Parathyroid adenoma (tissue), 2 donors: Measurements from ENCODE around the gene GNRHR.

Experiments
- H2AFZ ChIP-seq: fragments of 300-600 bp; sonication (generic); one replicate; pipeline ENCODE4 v1.7.0; 2017; ENCODE audit warnings: antibody characterized with exemption, mild to moderate bottlenecking
- H3K27ac ChIP-seq: fragments of 300-600 bp; sonication (generic); one replicate; pipeline ENCODE4 v1.7.0; 2017
- H3K27me3 ChIP-seq: fragments of 300-600 bp; sonication (generic); one replicate; pipeline ENCODE4 v1.7.0; 2017; ENCODE audit warnings: low read length; ENCODE audit not compliant: control insufficient read depth, insufficient read depth
- H3K36me3 ChIP-seq: fragments of 300-600 bp; sonication (generic); one replicate; pipeline ENCODE4 v1.7.0; 2017; ENCODE audit warnings: low read length; ENCODE audit not compliant: control insufficient read depth, insufficient read depth
- H3K4me1 ChIP-seq: fragments of 300-600 bp; sonication (generic); one replicate; pipeline ENCODE4 v1.7.0; 2017; ENCODE audit warnings: control low read depth
- H3K4me2 ChIP-seq: fragments of 300-600 bp; sonication (generic); one replicate; pipeline ENCODE4 v1.7.0; 2017; ENCODE audit warnings: low read length
- H3K4me3 ChIP-seq: fragments of 300-600 bp; sonication (generic); one replicate; pipeline ENCODE4 v1.7.0; 2017; ENCODE audit warnings: low read depth, low read length
- H3K79me2 ChIP-seq: fragments of 300-600 bp; sonication (generic); one replicate; pipeline ENCODE4 v1.7.0; 2017; ENCODE audit warnings: control low read depth
- H3K9ac ChIP-seq: fragments of 300-600 bp; sonication (generic); one replicate; pipeline ENCODE4 v1.7.0; 2017; ENCODE audit warnings: mild to moderate bottlenecking
- H3K9me3 ChIP-seq: fragments of 300-600 bp; sonication (generic); one replicate; pipeline ENCODE4 v1.7.0; 2017; ENCODE audit warnings: low read length; ENCODE audit not compliant: control insufficient read depth
- TF ChIP-seq, protein P1 (sequence below): fragments of 300-600 bp; sonication (generic); IDR thresholded peaks from one replicate; pipeline ENCODE4 v1.7.0; 2017; ENCODE audit warnings: antibody characterized with exemption, mild to moderate bottlenecking
- donor health status: primary hyperparathyroidism.

The GNRHR gene

DNA sequence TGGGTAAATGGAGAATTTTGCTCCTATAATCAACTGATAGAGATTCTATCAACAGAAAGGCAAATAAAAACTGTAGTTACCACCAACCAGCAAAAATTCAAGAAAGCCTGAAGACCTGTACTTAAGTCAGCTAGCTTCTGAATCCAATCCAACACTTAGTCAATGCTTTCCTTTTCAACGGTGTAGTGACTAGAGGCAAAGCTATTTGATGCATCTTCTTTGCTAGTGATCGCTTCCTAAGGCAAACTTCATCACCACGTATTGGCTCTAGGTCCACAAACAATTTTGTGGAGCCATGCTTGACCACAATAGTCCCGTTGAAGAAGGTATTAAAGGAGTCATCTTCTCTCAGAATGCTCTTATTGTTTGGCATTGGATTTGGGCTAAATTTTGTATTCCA lies 28.2 kb downstream of the GNRHR start:
- Histone ChIP-seq H3K36me3 (no peaks in the 10 kb centered on the region), H3K9me3 (no peaks in the 10 kb centered on the region), H3K79me2 (no peaks in the 10 kb centered on the region), H3K4me3 (no peak overlapping the region), H3K9ac (no peak overlapping the region), H2AFZ (no peak overlapping the region), H3K4me1 (no peaks in the 10 kb centered on the region), H3K27ac (no peak overlapping the region), H3K27me3 (no peaks in the 10 kb centered on the region), H3K4me2 (no peak overlapping the region)
- TF ChIP-seq, protein P1, sequence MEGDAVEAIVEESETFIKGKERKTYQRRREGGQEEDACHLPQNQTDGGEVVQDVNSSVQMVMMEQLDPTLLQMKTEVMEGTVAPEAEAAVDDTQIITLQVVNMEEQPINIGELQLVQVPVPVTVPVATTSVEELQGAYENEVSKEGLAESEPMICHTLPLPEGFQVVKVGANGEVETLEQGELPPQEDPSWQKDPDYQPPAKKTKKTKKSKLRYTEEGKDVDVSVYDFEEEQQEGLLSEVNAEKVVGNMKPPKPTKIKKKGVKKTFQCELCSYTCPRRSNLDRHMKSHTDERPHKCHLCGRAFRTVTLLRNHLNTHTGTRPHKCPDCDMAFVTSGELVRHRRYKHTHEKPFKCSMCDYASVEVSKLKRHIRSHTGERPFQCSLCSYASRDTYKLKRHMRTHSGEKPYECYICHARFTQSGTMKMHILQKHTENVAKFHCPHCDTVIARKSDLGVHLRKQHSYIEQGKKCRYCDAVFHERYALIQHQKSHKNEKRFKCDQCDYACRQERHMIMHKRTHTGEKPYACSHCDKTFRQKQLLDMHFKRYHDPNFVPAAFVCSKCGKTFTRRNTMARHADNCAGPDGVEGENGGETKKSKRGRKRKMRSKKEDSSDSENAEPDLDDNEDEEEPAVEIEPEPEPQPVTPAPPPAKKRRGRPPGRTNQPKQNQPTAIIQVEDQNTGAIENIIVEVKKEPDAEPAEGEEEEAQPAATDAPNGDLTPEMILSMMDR: no peak

DNA sequence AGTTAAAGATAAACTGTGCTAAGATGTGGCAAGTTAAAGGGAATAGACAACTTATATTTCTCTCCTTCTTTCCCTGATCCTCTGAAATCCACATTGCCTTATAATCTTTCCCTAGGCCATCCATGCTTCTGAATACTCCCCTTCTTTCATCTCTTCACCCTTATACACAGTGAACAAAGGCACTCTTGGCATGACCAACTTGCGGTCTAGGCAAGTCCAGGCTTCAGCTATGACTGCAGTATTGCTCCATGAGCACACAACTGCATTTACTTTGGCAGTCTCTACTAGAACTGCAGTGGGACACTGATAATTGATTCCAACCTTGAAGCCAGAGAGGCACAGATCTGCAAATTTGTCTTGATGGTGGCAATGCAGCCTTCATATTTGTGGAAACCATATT lies 29.1 kb downstream of the GNRHR start:
- no peak overlapping the region for H3K4me3 ChIP-seq
- H3K27me3 ChIP-seq: no peaks in the 10 kb centered on the region
- no peak overlapping the region for H3K4me2 ChIP-seq
- H3K27ac ChIP-seq: no peak overlapping the region
- no peaks in the 10 kb centered on the region for H3K4me1 ChIP-seq
- no peak overlapping the region for H3K9ac ChIP-seq
- H3K79me2 ChIP-seq: no peaks in the 10 kb centered on the region
- TF ChIP-seq, protein P1: no peak
- H3K36me3 ChIP-seq: no peaks in the 10 kb centered on the region
- H2AFZ ChIP-seq: no peak overlapping the region
- H3K9me3 ChIP-seq: no peaks in the 10 kb centered on the region

DNA sequence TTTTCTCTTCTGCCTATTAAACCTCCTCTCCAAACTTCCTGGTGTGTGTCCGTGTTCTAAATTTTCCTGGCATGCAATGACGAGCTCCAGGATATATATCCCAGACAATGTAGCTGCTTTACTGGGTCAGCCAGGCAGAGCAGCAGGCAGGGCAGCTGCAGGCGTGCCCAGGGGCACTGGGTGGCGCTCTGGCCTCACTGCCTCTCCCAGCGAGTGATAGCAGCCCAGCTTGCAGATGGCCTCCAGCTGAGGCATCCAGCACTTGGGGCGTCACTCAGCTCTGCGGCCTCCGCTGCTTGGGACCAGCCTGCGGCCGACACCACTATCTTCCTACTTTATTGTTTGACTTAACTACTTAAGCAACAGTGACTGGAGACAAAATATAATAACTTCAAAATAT lies 30.2 kb downstream of the GNRHR start:
- Histone ChIP-seq H3K9ac (no peak overlapping the region), H3K27ac (no peak overlapping the region), H3K4me2 (no peak overlapping the region), H3K79me2 (no peaks in the 10 kb centered on the region), H3K27me3 (no peaks in the 10 kb centered on the region), H2AFZ (no peak overlapping the region), H3K36me3 (no peaks in the 10 kb centered on the region), H3K4me3 (no peak overlapping the region), H3K9me3 (no peaks in the 10 kb centered on the region), H3K4me1 (no peaks in the 10 kb centered on the region)
- TF ChIP-seq, protein P1: no peak

DNA sequence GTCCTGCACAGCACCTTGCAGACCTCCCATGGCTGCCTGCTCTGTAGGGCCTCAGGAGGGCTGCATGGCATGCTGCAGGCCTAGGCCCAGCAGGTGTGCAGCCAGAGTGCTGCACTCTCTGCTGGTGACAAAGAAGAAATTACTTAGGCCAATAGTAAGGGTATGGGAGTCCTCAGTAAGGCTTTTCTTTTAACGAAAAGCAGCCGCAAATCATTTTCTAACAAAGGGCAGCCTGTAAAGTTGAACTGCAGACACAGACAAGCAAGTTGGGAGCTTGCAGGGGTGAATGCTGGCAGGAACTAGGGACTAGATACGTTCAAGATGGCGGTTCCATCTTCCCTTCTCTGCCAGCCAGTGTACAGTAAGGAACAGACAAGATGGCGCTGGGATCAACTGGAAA lies 30.8 kb downstream of the GNRHR start:
- H2AFZ ChIP-seq: no peak overlapping the region
- no peak overlapping the region for H3K4me2 ChIP-seq
- H3K9me3 ChIP-seq: no peaks in the 10 kb centered on the region
- H3K4me1 ChIP-seq: no peaks in the 10 kb centered on the region
- H3K27ac ChIP-seq: no peak overlapping the region
- TF ChIP-seq, protein P1: no peak
- H3K27me3 ChIP-seq: no peaks in the 10 kb centered on the region
- no peaks in the 10 kb centered on the region for H3K79me2 ChIP-seq
- no peak overlapping the region for H3K4me3 ChIP-seq
- no peaks in the 10 kb centered on the region for H3K36me3 ChIP-seq
- H3K9ac ChIP-seq: no peak overlapping the region

DNA sequence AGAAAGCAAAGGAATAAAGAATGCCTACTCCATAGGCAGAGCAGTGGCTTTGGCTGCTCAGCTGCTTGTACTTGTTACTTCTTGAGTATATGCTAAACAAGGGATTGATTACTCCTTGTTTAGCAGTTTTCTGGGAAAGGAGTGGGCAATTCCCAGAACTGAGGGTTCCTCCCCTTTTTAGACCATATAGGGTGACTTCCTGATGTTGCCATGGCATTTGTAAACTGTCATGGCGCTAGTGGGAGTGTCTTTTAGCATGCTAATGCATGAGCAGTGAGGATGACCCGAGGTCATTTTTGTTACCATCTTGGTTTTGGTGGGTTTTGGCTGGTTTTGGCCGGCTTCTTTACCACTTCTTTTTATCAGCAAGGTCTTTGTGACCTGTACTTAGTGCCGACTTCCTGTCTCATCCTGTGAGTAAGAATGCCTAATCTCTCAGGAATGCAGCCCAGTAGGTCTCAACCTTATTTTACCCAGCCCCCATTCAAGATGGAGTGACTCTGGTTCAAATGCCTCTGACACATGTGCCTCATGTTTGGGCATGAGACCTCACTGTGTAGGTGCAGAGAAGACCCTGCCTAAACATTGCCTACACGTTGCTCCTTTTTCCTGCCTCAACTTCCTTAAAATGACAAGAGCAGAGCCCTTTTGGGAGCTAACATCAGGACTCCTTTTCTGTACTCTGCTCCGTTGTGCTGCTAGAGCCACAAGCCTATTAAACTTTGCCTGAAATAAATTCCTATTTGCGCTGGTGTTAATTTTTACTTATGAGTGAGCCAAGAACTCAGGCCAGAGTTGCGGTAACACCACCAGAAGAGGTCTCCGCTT lies 32.2 kb downstream of the GNRHR start:
- no peaks in the 10 kb centered on the region for H3K79me2 ChIP-seq
- no peak overlapping the region for H2AFZ ChIP-seq
- no peaks in the 10 kb centered on the region for H3K9me3 ChIP-seq
- H3K36me3 ChIP-seq: no peaks in the 10 kb centered on the region
- no peak overlapping the region for H3K9ac ChIP-seq
- no peaks in the 10 kb centered on the region for H3K27me3 ChIP-seq
- H3K27ac ChIP-seq: no peak overlapping the region
- no peaks in the 10 kb centered on the region for H3K4me1 ChIP-seq
- TF ChIP-seq, protein P1: no peak
- no peak overlapping the region for H3K4me2 ChIP-seq
- no peak overlapping the region for H3K4me3 ChIP-seq
